NCI-H510A treated with DMSO at 0.1 percent for 48 hours (cell line): Measurements from ENCODE around the gene RTN1.
A peak's percentile ranks its signal among the peaks of the same experiment; 100 is the strongest.

Source experiments
- DNase-seq: peaks from one replicate; lab custom pipeline; 2025; lab: John Stamatoyannopoulos, UW

The RTN1 gene

GRCh38 chr14:59870277-59871165 lies at the start of gene RTN1:
TSS of gene RTN1 (minus strand) at chr14:59870776. CDS start at chr14:59870630, 146 bp downstream.
- peak; percentile 88 for DNase-seq

- peak; percentile 60 for DNase-seq
Observed at GRCh38 chr14:59920378-59920683, 49.8 kb upstream of the RTN1 start.

- DNase-seq, result peak; percentile 94
Observed at GRCh38 chr14:59919570-59920377, 49.2 kb upstream of the RTN1 start, which contains the start of gene LRRC9. TSS of gene LRRC9 (plus strand) at chr14:59920144.

- DNase-seq, result peak; percentile 50
Observed at GRCh38 chr14:59918824-59919569, 48.4 kb upstream of the RTN1 start.

GRCh38 chr14:59913187-59913586 lies 42.6 kb upstream of the RTN1 start:
- DNase-seq, result no peak

GRCh38 chr14:59912443-59912842 lies 41.9 kb upstream of the RTN1 start:
- no peak for DNase-seq

GRCh38 chr14:59905188-59905587 lies 34.6 kb upstream of the RTN1 start:
- no peak for DNase-seq

GRCh38 chr14:59904184-59904583 lies 33.6 kb upstream of the RTN1 start:
- no peak for DNase-seq

- DNase-seq, result no peak
Observed at GRCh38 chr14:59900556-59900955, 30.0 kb upstream of the RTN1 start.

- peak; percentile 48 for DNase-seq
Observed at GRCh38 chr14:59897757-59898383, 27.3 kb upstream of the RTN1 start.

- no peak for DNase-seq
Observed at GRCh38 chr14:59895721-59896120, 25.1 kb upstream of the RTN1 start.

- DNase-seq, result no peak
Observed at GRCh38 chr14:59890676-59891075, 20.1 kb upstream of the RTN1 start.

GRCh38 chr14:59882957-59883356 lies 12.4 kb upstream of the RTN1 start:
- DNase-seq, result no peak

- no peak for DNase-seq
Observed at GRCh38 chr14:59871166-59871495, 555 bp upstream of the RTN1 start.

- DNase-seq, result peak; percentile 20
Observed at GRCh38 chr14:59869381-59870255, 958 bp downstream of the RTN1 start.

- DNase-seq, result no peak
Observed at GRCh38 chr14:59868021-59868420, 2.6 kb downstream of the RTN1 start.

- DNase-seq, result no peak
Observed at GRCh38 chr14:59863806-59864525, 6.6 kb downstream of the RTN1 start.

GRCh38 chr14:59857328-59857727 lies 13.2 kb downstream of the RTN1 start:
- DNase-seq, result no peak

GRCh38 chr14:59852350-59852749 lies 18.2 kb downstream of the RTN1 start:
- no peak for DNase-seq

- no peak for DNase-seq
Observed at GRCh38 chr14:59850458-59850857, 20.1 kb downstream of the RTN1 start.
